ENCODE measurements around the gene AFAP1L1.
A peak's percentile ranks its signal among the peaks of the same experiment; 100 is the strongest.

Gene AFAP1L1

DNA sequence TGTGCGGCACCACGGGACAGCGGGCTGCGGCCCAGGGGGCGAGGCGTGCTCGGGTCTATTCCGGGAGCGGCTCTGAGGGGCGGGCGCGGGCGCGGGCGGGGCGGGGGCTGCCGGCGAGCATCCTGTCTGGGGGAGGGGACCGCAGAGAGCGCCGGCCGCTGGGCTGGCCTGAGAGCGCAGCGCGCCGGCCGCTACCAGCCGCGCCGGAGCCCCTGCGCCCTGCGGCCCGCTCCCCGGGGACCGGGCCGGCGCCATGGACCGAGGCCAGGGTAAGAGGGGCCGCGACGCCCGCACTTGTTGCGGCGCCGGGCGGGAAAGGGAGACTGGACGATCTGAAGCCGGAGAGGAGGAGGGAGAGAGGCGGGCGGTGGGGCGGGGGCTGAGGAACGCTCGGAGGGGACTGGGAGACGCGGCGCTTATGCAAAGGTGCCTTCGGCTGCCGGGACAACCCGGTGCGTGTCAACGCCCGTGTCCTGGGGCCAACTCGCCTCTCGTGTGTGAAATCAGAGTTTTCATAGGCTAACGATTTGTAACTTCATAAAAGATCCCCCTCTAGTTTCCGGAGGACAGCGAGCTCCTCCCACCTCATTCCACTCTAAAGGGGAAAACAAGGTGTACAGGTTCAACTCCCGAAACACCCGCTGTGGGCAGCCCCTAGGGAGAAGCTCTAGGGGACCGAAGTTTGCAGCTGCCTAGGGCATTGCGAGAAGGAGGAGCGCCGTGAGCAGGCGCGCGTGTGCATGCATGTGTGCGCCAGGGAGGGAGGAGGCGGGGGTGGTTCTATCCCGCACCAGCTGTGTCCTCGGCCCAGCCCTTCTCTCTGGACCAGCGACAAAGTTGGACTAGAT, at the start of gene AFAP1L1:
TSS of gene AFAP1L1 (plus strand) at position 144 of the 848 bp plus-strand sequence. CDS start at position 254, 110 bp downstream.
- Histone ChIP-seq H3K27ac (ENCODE audit: low read length) (no peak within 1 kb of the TSS), H3K27me3 (replicated peaks; ENCODE audit: insufficient read depth, low read length) (no peaks in the 10 kb centered on the region), H3K4me3 (ENCODE audit: low read length) (peak within 1 kb of the TSS; percentile 40; the same call in 1 of the 2 replicates), H3F3A (ENCODE audit: insufficient read depth, low read length) (no peaks in the 10 kb centered on the region), H3K4me2 (ENCODE audit: low read depth, low read length) (peak within 1 kb of the TSS; percentile 57), H3K9ac (ENCODE audit: low read length) (no peak within 1 kb of the TSS), H3K9me2 (replicated peaks; ENCODE audit: insufficient read depth, low read length) (no peaks in the 10 kb centered on the region), H2AFZ (ENCODE audit: low read length) (peak within 1 kb of the TSS; percentile 52; the same call in 1 of the 2 replicates), H4K20me1 (ENCODE audit: insufficient read depth, low read length) (no peaks in the 10 kb centered on the region), H3K36me3 (replicated peaks; ENCODE audit: insufficient read depth, low read length) (no peaks in the 10 kb centered on the region), H3K79me2 (ENCODE audit: low read length) (no peaks in the 10 kb centered on the region), H3K4me1 (ENCODE audit: low read length) (no peaks in the 10 kb centered on the region), H3K9me3 (replicated peaks; ENCODE audit: insufficient read depth, low read length) (no peaks in the 10 kb centered on the region)
- no peak for DNase-seq
- TF ChIP-seq, protein P1, sequence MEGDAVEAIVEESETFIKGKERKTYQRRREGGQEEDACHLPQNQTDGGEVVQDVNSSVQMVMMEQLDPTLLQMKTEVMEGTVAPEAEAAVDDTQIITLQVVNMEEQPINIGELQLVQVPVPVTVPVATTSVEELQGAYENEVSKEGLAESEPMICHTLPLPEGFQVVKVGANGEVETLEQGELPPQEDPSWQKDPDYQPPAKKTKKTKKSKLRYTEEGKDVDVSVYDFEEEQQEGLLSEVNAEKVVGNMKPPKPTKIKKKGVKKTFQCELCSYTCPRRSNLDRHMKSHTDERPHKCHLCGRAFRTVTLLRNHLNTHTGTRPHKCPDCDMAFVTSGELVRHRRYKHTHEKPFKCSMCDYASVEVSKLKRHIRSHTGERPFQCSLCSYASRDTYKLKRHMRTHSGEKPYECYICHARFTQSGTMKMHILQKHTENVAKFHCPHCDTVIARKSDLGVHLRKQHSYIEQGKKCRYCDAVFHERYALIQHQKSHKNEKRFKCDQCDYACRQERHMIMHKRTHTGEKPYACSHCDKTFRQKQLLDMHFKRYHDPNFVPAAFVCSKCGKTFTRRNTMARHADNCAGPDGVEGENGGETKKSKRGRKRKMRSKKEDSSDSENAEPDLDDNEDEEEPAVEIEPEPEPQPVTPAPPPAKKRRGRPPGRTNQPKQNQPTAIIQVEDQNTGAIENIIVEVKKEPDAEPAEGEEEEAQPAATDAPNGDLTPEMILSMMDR (IDR thresholded peaks at IDR 0.05; ENCODE audit: low read length) = no peak
- no peak for TF ChIP-seq EZH2phosphoT487 (IDR thresholded peaks at IDR 0.05; ENCODE audit: low read length)
- no peak for TF ChIP-seq EZH2 (optimal IDR thresholded peaks at IDR 0.05; ENCODE audit: low read depth, low read length)

DNA sequence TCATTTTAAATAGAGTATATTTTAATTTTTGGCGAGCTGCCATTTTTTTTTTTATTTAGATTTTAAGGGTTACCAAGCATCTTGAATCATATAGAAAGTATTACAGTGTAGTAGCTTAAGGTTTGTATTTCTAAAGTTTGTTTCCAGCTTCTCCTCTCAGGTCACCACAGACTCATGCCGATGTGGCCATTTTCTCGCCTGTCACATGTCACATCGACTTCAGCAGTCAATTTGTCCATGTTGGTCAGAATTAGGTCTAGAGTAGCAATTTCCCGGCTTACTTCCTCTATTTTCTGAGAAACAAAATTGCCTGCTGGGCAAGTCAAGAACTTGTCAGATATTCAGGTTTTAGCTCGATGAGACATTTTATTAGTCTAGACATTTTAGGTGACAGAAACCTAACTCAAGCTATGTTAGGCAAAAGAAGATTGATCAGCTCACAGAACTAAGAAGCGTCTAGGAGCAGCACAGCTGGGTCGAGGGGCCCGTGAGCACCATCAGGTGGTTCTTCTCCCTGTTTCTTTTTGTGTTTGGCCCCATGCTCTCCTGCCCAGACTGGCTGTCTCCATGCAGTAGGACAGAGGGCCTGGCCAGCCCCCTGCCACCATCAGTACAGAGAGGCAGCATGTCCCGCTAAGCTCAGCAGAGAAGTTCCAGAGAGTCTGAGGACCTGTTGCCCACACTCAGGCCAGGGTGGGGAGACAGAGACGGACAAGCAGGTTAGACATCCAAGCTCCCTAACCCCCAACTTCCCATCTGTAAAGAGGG, 48.4 kb upstream of the AFAP1L1 start:
- no peak for TF ChIP-seq EZH2phosphoT487 (IDR thresholded peaks at IDR 0.05; ENCODE audit: low read length)
- no peak for TF ChIP-seq EZH2 (optimal IDR thresholded peaks at IDR 0.05; ENCODE audit: low read depth, low read length)
- TF ChIP-seq, protein P1 (IDR thresholded peaks at IDR 0.05; ENCODE audit: low read length) = no peak
- no peak for DNase-seq

DNA sequence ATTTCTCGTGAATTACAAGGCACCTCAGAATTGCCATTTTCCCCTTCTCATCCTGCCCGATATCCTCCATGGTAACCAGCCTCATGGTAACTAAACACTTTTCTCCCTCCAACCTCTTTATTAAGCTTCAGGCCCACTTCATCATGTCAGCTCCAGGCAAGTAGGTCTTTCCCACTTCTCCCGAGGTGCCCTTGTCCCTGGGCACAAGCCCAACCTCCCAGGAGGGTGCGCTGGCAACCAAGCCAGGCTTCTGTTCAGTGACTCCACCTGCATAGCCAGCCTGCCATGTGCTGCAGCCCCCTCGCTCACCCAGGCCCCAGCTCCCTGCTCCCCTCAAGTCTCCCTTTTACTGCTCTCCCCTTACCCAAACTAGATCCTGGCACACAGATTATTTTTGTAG, 47.4 kb upstream of the AFAP1L1 start:
- no peaks in the 10 kb centered on the region for H3K9me3 ChIP-seq (replicated peaks; ENCODE audit: insufficient read depth, low read length)
- TF ChIP-seq, protein P1 (IDR thresholded peaks at IDR 0.05; ENCODE audit: low read length) = no peak
- TF ChIP-seq EZH2phosphoT487 (IDR thresholded peaks at IDR 0.05; ENCODE audit: low read length) (no peak), EZH2 (optimal IDR thresholded peaks at IDR 0.05; ENCODE audit: low read depth, low read length) (no peak)
- no peak for DNase-seq

More for the DNA sequence above, 48.4 kb upstream of the AFAP1L1 start:
- H3F3A ChIP-seq (ENCODE audit: insufficient read depth, low read length) = no peaks in the 10 kb centered on the region
- no peak overlapping the region for H2AFZ ChIP-seq (ENCODE audit: low read length)
- H3K27me3 ChIP-seq (replicated peaks; ENCODE audit: insufficient read depth, low read length) = no peaks in the 10 kb centered on the region
- H3K79me2 ChIP-seq (ENCODE audit: low read length) = no peaks in the 10 kb centered on the region
- no peak overlapping the region for H3K4me2 ChIP-seq (ENCODE audit: low read depth, low read length)
- no peaks in the 10 kb centered on the region for H3K9me3 ChIP-seq (replicated peaks; ENCODE audit: insufficient read depth, low read length)
- no peak overlapping the region for H3K9ac ChIP-seq (ENCODE audit: low read length)
- no peaks in the 10 kb centered on the region for H3K4me1 ChIP-seq (ENCODE audit: low read length)
- H3K9me2 ChIP-seq (replicated peaks; ENCODE audit: insufficient read depth, low read length) = no peaks in the 10 kb centered on the region
- H3K27ac ChIP-seq (ENCODE audit: low read length) = no peak overlapping the region
- H3K4me3 ChIP-seq (ENCODE audit: low read length) = no peak overlapping the region
- no peaks in the 10 kb centered on the region for H3K36me3 ChIP-seq (replicated peaks; ENCODE audit: insufficient read depth, low read length)
- no peaks in the 10 kb centered on the region for H4K20me1 ChIP-seq (ENCODE audit: insufficient read depth, low read length)

More for the DNA sequence above, 47.4 kb upstream of the AFAP1L1 start:
- no peaks in the 10 kb centered on the region for H3F3A ChIP-seq (ENCODE audit: insufficient read depth, low read length)
- no peaks in the 10 kb centered on the region for H3K79me2 ChIP-seq (ENCODE audit: low read length)
- no peaks in the 10 kb centered on the region for H3K36me3 ChIP-seq (replicated peaks; ENCODE audit: insufficient read depth, low read length)
- no peak overlapping the region for H3K4me3 ChIP-seq (ENCODE audit: low read length)
- no peaks in the 10 kb centered on the region for H3K4me1 ChIP-seq (ENCODE audit: low read length)
- H3K9me2 ChIP-seq (replicated peaks; ENCODE audit: insufficient read depth, low read length) = no peaks in the 10 kb centered on the region
- H4K20me1 ChIP-seq (ENCODE audit: insufficient read depth, low read length) = no peaks in the 10 kb centered on the region
- H2AFZ ChIP-seq (ENCODE audit: low read length) = no peak overlapping the region
- no peak overlapping the region for H3K4me2 ChIP-seq (ENCODE audit: low read depth, low read length)
- H3K27ac ChIP-seq (ENCODE audit: low read length) = no peak overlapping the region
- no peaks in the 10 kb centered on the region for H3K27me3 ChIP-seq (replicated peaks; ENCODE audit: insufficient read depth, low read length)
- no peak overlapping the region for H3K9ac ChIP-seq (ENCODE audit: low read length)
